GDM1 (cell line): ENCODE measurements around the gene EXTL1.
"Not testable (repeated sequence)": the region's sequence is repeated elsewhere in the genome, so short reads cannot be mapped to it uniquely, and the experiment has no call there.

Experiments
- DNase-seq: peaks from one replicate; lab custom pipeline; 2025; lab: John Stamatoyannopoulos, UW

Gene EXTL1

GRCh38 chr1:26021647-26022403, at the start of gene EXTL1:
Gene EXTL1 (plus strand): TSS chr1:26021775. CDS start chr1:26022647, 872 bp downstream.
- DNase-seq: no peak

DNA sequence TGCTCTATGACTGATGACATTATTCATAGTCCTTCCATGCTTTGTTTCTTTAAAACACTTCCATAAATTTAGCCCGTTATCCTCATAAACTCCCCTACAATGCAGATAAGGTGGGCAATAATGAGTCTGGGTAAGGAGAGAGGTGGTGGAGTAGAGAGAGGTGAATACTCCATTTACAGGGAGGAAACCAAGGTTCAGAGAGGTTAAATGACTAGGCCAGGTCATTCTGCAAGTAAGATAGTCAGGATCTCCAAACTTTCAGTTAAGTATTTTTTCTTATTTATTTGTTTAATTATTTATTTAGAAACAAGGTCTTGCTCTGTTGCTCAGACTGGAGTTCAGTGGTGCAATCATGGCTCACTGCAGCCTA, 49.8 kb upstream of the EXTL1 start:
- DNase-seq: no peak

DNA sequence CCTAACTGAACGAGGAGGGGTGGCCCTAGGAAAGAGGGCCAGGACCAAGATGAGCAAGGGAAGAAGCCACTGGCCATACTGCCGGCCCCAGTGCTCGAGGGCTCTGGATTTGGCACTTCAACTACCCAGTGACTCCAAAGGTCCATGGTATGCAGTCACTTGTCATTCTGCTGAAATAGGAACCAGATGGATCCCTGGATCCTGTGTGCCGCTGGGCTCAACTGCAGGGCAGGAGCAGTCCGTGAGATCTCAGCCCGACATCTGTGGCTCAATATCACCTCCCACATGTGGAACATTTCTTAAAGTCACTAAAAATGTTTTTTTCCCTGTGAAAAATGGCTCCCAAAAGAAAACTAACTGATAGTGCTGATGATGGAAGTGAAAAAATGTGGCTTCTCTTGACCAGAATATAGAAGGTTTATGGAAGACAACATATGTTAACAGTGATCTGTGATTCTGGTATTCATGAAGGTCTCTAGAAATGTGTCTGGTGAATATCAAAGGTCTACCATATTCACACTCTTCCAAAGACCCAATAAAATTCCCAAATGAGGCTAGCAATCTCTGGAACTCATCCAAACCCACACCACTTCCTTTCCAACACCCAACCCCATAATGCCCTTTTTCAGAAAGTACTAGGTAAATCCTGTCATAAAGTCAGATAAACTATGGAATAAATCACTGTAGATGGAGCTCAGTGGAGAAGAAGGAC, 47.8 kb upstream of the EXTL1 start:
- no peak for DNase-seq

GRCh38 chr1:25977801-25978200, 43.8 kb upstream of the EXTL1 start:
- no peak for DNase-seq

DNA sequence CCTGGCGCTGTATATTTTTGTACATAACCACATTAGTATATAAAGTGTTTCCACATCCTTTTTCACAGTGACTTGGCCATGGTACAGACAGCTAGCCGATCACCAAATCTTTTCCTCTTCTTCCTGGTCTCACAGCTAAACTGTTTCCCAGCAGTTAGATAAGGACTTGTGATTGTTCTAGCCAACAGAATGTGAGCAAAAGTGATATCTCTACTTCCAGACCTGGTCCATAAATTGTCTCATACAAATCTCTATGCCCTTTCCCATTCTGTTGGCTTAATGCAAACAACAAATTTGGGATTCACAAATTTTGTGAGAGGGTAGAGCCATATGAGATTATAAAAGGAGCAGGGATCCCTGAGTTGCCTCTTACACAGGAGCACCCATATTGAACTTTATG, 43.2 kb upstream of the EXTL1 start:
- DNase-seq: no peak

GRCh38 chr1:25979210-25979609, 42.4 kb upstream of the EXTL1 start:
- no peak for DNase-seq

- DNase-seq: no peak
Measured at GRCh38 chr1:25985171-25985570, 36.4 kb upstream of the EXTL1 start.

DNA sequence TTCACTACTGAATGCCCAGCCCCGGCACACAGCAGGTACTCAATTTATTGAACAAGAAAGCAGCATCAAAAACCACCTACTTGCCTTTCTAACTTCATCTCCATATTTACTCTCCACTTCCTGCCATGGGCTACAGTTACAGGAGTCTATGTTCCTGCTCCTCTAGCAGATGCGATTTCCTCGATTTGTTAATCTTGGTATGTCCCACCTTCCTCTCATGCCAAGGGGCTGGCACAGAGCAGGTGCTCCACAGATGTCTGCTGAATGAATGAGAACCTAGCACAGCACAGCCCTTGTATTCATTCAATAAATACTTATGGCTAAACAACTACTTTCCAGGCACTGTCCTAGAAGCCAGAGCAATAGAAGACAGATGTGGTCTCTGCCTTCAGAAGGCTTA, 35.9 kb upstream of the EXTL1 start:
- no peak for DNase-seq

DNA sequence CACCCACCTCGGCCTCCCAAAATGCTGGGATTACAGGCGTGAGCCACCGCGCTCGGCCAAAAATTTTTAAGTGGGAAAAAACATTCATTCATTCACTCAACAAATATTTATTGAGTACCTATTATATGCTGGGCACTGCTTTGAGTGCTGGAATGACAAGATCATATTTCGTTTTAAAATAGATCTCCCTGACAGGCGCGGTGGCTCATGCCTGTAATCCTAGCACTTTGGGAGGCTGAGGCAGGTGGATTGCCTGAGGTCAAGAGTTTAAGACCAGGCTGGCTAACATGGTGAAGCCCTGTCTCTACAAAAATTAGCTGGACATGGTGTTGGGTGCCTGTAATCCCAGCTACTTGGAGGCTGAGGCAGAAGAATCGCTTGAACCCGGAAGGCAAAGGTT, 34.8 kb upstream of the EXTL1 start:
- DNase-seq: not testable (repeated sequence)

DNA sequence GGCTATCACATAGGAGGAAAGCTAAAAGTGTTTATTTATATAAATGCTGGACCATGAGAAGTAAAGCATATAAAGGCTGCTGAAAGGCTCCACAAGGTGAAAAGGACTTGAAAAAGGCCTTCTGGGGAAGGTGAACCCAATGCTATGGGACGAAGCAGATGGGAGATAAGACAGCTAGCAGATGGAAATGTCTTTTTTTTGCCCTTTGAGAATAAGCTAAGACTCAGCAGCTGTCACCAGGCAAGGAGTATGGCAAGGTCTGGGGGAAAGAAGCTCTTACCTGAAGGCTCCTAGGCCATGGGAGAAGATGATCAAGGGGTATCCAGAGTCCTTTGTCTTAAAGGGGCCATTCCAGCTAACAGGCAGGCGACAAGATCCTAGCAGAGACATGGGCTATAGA, 33.6 kb upstream of the EXTL1 start:
- DNase-seq: no peak

- no peak for DNase-seq
Measured at GRCh38 chr1:25989440-25990234, 31.9 kb upstream of the EXTL1 start.

GRCh38 chr1:25990251-25990650, 31.3 kb upstream of the EXTL1 start:
- no peak for DNase-seq

DNA sequence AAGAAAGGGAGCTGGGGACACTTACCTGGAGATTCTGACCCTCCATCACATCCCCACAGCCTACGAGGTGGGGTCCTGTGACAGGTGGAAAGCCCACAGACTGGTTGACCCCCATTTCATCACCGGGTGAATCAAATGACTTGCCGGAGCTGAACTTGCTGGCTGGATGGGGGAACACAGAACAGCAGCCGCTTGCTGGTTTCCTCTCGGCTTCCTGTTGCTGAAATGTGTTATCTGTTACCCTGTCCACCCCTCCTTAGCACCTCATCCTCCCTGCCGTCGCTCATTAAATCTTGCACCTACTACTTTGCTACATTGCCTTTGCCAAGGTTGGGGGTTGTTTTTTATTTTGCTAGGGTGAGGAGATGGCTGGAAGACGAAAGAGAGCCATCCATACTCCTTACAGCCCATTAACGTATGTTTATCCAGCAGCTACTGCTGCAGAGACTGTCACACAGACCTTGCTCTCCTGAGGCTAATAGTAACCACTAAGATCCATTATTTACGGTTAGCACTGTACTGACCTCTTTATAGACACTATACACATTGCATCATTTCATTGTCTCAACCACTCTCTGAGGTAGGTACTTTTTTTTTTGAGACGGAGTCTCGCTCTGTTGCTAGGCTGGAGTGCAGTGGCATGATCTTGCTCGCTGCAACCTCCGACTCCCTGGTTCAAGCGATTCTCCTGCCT, 30.7 kb upstream of the EXTL1 start:
- peak; percentile 27 for DNase-seq

DNA sequence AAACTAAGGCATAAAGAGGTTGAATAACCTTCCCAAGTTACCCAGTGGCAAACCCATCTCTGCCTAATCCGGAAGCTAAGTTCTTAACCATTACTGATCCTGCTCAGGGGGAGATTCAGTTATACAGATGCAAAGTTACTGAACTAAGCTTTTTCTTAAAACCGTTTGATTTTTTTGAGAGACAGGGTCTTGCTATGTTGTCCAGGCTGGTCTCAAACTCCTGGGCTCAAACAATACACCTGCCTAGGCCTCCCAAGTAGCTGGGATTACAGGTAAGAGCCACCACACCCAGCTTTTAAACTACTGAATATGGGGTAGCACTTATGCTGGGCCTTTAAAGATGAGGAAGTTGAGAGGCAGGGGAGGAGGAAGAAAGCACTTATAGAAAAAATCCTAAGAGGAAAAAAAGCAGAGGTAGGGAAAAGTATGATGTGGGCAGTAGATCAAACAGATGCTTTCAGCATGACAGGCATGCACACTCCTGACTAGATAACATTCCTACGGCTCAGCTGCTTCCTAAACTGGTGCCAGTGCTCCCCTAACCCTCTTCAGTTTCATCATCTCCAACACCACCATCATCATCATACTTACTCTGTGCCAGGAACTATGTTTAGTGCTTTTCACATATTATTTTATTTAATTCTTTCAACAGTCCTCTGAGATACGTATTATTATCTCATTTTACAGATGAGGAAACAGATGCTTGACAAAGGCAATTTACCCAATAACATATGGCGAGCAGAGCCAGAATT, 29.5 kb upstream of the EXTL1 start:
- no peak for DNase-seq

- no peak for DNase-seq
Measured at GRCh38 chr1:25992689-25993171, 28.8 kb upstream of the EXTL1 start.

- no peak for DNase-seq
Measured at GRCh38 chr1:25993197-25993951, 28.2 kb upstream of the EXTL1 start.

DNA sequence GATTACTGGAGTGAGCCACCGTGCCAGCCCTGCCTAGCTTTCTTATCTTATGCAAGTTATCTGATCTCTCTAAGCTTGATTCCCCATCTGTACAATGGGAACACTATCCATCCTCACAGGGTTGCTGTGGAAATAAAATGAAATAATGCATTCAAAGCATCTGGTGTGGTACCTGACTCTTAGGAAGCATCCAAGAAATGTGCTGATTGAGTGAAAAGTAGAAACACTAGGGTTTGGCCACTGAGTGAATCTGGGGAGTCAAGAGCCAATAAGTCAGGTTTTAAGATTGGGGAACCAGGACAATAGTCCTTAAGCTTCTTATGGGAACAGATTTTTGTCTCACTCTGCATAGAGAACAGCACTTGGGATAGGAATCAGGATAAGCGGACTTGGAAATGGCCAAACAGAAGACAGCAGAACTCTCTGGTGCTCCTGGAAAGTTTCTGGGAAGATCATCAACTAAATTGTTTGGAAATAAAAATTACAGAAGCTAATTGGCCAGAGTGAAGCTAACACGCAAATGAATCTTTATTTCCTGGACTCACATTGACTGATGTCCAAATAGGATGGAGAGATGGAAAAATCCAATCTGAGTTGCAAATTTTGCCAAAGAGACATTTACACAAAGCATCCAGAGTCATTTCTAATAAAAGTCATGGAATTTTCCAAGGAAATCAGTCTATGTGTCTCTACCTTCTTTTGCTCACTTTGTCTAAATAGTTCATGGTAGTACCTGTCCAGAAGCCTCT, 27.0 kb upstream of the EXTL1 start:
- no peak for DNase-seq

DNA sequence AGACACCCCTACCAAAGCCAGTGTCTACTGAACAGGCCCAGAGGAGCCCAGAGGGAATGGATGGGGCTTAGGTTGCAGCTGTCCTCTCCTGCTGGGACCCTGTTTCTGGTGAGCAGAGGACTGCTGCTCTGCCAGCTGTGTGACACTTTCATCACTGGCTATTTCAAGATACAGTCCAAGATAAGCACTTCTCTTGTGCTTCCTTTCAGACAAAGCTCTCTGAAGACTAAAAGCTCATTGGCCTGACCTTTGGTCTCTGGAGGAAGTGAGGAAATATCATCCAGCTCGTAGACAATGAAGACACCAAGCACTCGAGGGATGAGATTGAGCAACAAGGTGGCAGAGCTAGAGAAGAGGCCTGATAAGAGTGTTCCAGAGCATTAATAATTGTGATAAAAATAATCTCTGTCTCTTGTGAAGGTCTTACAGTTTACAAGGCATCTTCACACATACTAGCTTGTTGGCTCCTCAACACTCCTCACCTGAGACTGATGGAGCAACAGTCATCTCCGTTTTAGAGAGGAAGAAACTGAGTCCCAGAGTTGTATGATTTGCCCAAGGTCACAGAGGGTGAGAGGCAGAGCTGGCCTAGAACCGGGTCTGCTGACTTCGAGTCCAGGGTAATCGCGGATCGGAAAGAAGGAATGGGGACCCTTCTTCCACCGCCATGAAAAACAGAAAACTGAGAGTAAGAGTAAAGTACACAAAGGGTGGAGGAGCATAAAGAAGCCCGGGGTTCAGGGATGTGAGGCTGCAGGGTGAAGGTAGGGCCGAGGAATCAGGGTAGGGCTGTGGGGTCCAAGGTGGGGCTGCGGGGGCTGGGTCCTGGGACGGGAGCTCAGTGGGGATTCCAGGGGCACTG, 24.4 kb upstream of the EXTL1 start:
- DNase-seq: no peak
